Measurements from ENCODE around the gene CNTLN. TPM values are rescaled to one million over a fixed set of nuclear protein-coding genes. Genes with fewer than 3 reads are reported as not detected.

CNTLN gene
- total and polyA plus RNA-seq, 9 of the 15 experiments (the other 6 are each of a cell fraction or from before 2014, with no cell fraction given) = 0.08 TPM; not detected in 8

DNA sequence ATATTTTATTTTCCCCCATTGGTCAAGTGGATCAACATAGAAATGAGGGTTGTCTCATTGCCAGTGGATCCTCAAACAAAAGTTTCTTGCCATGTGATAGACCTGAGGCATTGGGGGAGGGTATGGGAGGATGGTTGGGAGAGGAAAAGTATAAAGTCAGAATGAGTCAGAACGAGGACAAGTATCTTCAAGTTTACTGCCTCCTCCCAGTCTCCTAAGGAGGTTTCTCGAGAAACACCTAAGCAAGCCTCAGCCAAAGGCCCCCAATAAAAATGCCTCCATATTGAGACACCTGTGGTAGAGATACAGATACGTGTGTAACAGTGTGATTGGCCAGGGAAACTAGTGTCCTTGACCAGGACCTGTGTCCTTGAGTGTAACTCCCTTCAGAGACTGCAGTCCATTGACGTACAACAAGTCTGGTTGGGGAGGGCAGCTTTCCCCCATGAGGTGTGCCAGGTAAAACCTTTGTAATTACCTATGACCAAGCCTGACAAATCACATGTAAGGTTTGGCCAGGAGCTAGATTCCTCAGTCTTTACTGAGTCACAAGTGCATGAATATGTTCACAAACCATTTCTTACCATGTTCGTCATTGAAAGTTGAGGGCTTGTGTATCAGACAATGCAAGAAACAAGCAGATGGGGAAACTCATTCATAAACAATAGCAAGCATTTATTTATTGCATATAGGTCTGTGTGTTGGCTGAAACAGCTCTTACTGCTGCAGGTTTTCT lies 245.5 kb downstream of the CNTLN start:
- H3K27ac ChIP-seq (ENCODE audit: extremely low read depth, low read depth, low read length) = no peak overlapping the region
- H3K36me3 ChIP-seq (ENCODE audit: control insufficient read depth, insufficient read depth, low read length) = no peaks in the 10 kb centered on the region
- H3K27me3 ChIP-seq (ENCODE audit: control insufficient read depth in 2 of 2, insufficient read depth in 2 of 2, low read length in 2 of 2) = no peaks in the 10 kb centered on the region
- no peaks in the 10 kb centered on the region for H3K9me3 ChIP-seq (replicated peaks; ENCODE audit: control insufficient read depth, insufficient read depth, low read depth, low read length)
- DNase-seq (ENCODE audit: extremely low read depth in 1 of 4, low spot score in 3 of 4) (no peak), FAIRE-seq (no peak), ATAC-seq (no peak)
- H4K20me1 ChIP-seq (replicated peaks; ENCODE audit: control insufficient read depth, insufficient read depth, low read length) = no peaks in the 10 kb centered on the region
- no peaks in the 10 kb centered on the region for H3K79me2 ChIP-seq (ENCODE audit: control insufficient read depth, insufficient read depth, low read length)
- no peaks in the 10 kb centered on the region for H3K9me1 ChIP-seq (ENCODE audit: control insufficient read depth, insufficient read depth, low read length)
- POLR2A ChIA-PET = no interaction called here
- H3K4me1 ChIP-seq (replicated peaks in 1 of 2; ENCODE audit: control insufficient read depth in 2 of 2, insufficient read depth in 2 of 2, low read length in 2 of 2) = no peaks in the 10 kb centered on the region
- intact Hi-C loops (cut with micrococcal nuclease) = no loop called here
- no peak overlapping the region for H2AFZ ChIP-seq (ENCODE audit: low read depth, low read length)
- no peak overlapping the region for H3K4me3 ChIP-seq
- H3K4me2 ChIP-seq (ENCODE audit: insufficient read depth, low read length) = no peak overlapping the region
- no TSS peak for BruUV-seq (replicated peaks)
- CTCF ChIA-PET (ENCODE audit: low intra/inter-chr PET ratio) = no interaction called here
- 0% methylated on average over 5 of the region's 5 CpGs for WGBS (ENCODE audit: insufficient coverage, low coverage, missing lambda C conversion rate)
- in situ Hi-C loops (cut with MboI) = no loop called here
- H3K9ac ChIP-seq (ENCODE audit: insufficient read depth in 1 of 2, low read depth in 2 of 2, low read length in 2 of 2) = no peak overlapping the region
- TF ChIP-seq, protein P1, sequence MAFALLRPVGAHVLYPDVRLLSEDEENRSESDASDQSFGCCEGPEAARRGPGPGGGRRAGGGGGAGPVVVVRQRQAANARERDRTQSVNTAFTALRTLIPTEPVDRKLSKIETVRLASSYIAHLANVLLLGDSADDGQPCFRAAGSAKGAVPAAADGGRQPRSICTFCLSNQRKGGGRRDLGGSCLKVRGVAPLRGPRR (CRISPR knock-in tag; IDR thresholded peaks at IDR 0.05) = no peak
- TF ChIP-seq KLF13 (tag; IDR thresholded peaks at IDR 0.05; ENCODE audit: borderline replicate concordance, low read depth) (no peak), HMG20A (CRISPR knock-in tag; conservative IDR thresholded peaks at IDR 0.05) (no peak), HSF4 (CRISPR knock-in tag; IDR thresholded peaks at IDR 0.05; ENCODE audit: borderline replicate concordance) (no peak), FIP1L1 (IDR thresholded peaks at IDR 0.05; ENCODE audit: low read depth, low read length, poor library complexity, severe bottlenecking) (no peak), TSC22D4 (tag; IDR thresholded peaks at IDR 0.05) (no peak), ZNF507 (tag; conservative IDR thresholded peaks at IDR 0.05) (no peak), ZNF583 (CRISPR knock-in tag; IDR thresholded peaks at IDR 0.05) (no peak), SUPT5H (IDR thresholded peaks at IDR 0.05) (no peak), ZZZ3 (IDR thresholded peaks at IDR 0.05) (no peak), GTF2A2 (tag; IDR thresholded peaks at IDR 0.05) (no peak), HDAC2 (IDR thresholded peaks at IDR 0.05) (no peak), NFE2L1 (tag; IDR thresholded peaks at IDR 0.05; ENCODE audit: borderline replicate concordance, low read depth) (no peak), ADNP (tag; IDR thresholded peaks at IDR 0.05) (no peak)
- TF ChIP-seq, protein P2, sequence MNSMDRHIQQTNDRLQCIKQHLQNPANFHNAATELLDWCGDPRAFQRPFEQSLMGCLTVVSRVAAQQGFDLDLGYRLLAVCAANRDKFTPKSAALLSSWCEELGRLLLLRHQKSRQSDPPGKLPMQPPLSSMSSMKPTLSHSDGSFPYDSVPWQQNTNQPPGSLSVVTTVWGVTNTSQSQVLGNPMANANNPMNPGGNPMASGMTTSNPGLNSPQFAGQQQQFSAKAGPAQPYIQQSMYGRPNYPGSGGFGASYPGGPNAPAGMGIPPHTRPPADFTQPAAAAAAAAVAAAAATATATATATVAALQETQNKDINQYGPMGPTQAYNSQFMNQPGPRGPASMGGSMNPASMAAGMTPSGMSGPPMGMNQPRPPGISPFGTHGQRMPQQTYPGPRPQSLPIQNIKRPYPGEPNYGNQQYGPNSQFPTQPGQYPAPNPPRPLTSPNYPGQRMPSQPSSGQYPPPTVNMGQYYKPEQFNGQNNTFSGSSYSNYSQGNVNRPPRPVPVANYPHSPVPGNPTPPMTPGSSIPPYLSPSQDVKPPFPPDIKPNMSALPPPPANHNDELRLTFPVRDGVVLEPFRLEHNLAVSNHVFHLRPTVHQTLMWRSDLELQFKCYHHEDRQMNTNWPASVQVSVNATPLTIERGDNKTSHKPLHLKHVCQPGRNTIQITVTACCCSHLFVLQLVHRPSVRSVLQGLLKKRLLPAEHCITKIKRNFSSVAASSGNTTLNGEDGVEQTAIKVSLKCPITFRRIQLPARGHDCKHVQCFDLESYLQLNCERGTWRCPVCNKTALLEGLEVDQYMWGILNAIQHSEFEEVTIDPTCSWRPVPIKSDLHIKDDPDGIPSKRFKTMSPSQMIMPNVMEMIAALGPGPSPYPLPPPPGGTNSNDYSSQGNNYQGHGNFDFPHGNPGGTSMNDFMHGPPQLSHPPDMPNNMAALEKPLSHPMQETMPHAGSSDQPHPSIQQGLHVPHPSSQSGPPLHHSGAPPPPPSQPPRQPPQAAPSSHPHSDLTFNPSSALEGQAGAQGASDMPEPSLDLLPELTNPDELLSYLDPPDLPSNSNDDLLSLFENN (IDR thresholded peaks at IDR 0.05; ENCODE audit: low read depth in 2 of 2, low read length in 2 of 2) = no peak
- TF ChIP-seq, protein P3, sequence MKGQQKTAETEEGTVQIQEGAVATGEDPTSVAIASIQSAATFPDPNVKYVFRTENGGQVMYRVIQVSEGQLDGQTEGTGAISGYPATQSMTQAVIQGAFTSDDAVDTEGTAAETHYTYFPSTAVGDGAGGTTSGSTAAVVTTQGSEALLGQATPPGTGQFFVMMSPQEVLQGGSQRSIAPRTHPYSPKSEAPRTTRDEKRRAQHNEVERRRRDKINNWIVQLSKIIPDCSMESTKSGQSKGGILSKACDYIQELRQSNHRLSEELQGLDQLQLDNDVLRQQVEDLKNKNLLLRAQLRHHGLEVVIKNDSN (CRISPR knock-in tag; IDR thresholded peaks at IDR 0.05) = no peak
- TF ChIP-seq, protein P4, sequence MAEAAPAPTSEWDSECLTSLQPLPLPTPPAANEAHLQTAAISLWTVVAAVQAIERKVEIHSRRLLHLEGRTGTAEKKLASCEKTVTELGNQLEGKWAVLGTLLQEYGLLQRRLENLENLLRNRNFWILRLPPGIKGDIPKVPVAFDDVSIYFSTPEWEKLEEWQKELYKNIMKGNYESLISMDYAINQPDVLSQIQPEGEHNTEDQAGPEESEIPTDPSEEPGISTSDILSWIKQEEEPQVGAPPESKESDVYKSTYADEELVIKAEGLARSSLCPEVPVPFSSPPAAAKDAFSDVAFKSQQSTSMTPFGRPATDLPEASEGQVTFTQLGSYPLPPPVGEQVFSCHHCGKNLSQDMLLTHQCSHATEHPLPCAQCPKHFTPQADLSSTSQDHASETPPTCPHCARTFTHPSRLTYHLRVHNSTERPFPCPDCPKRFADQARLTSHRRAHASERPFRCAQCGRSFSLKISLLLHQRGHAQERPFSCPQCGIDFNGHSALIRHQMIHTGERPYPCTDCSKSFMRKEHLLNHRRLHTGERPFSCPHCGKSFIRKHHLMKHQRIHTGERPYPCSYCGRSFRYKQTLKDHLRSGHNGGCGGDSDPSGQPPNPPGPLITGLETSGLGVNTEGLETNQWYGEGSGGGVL (CRISPR knock-in tag; IDR thresholded peaks at IDR 0.05) = no peak
